SK-N-SH (cell line): ENCODE results near the gene CTNS. TPM values are rescaled to one million over a fixed set of nuclear protein-coding genes. Genes with fewer than 3 reads are reported as not detected.

Experiments
- CTCF ChIA-PET: fragments of 300-600, 350-600 bp; formaldehyde crosslinking; extraction: SDS; loops from one replicate; lab custom pipeline; 2021; lab: Yijun Ruan, JAX
- POLR2A ChIA-PET: fragments of 350-600 bp; sonication (Branson Sonifier 250); formaldehyde crosslinking; extraction: SDS; loops from one replicate; lab custom pipeline; 2020; ENCODE audit warnings: antibody characterized with exemption, inconsistent platforms; lab: Yijun Ruan, JAX
- DNase-seq: peaks from one replicate; pipeline ENCODE4 v3.0.0; 2012
- H2AFZ ChIP-seq: fragments of 200-600 bp; sonication (generic); 2 replicates; pipeline ENCODE4 v1.8.1; 2016; ENCODE audit warnings: antibody characterized with exemption, mild to moderate bottlenecking, low read depth
- H3F3A ChIP-seq: fragments of 200-600 bp; sonication (generic); replicated peaks from 2 replicates; pipeline ENCODE3; 2016; ENCODE audit warnings: antibody characterized with exemption, mild to moderate bottlenecking; ENCODE audit not compliant: insufficient read depth
- H3K27ac ChIP-seq, 2 experiments: fragments of 200-500 bp in 1 of 2; fragments of 200-600 bp in 1 of 2; sonication (Bioruptor generic) in 1 of 2; sonication (generic), shearing (Covaris generic) in 1 of 2; 2 replicates each; pipeline versions ENCODE4 v1.5.1 to v1.6.1; 2014 to 2016; ENCODE audit warnings: low read depth in 2 of 2, inconsistent platforms in 1 of 2, low read length in 1 of 2, mild to moderate bottlenecking in 1 of 2, mixed read lengths in 1 of 2
- H3K27me3 ChIP-seq: fragments of 200-600 bp; sonication (generic), shearing (Covaris generic); 2 replicates; pipeline ENCODE4 v1.6.1; 2016; ENCODE audit warnings: mixed run types; ENCODE audit not compliant: insufficient read depth
- H3K36me3 ChIP-seq, 2 experiments: fragments of 200-500 bp in 1 of 2; fragments of 200-600 bp in 1 of 2; sonication (Bioruptor generic) in 1 of 2; sonication (generic) in 1 of 2; replicated peaks in 1 of 2; 2 replicates each; pipeline versions ENCODE3 to v1.5.1; 2014 to 2016; ENCODE audit warnings: low read length in 1 of 2, mild to moderate bottlenecking in 1 of 2; ENCODE audit not compliant: insufficient read depth in 2 of 2, control insufficient read depth in 1 of 2
- H3K4me1 ChIP-seq, 2 experiments: fragments of 200-500 bp in 1 of 2; fragments of 200-600 bp in 1 of 2; sonication (Bioruptor generic) in 1 of 2; sonication (generic), shearing (Covaris generic) in 1 of 2; 2 replicates each; pipeline versions ENCODE4 v1.5.1 to v1.6.1; 2014 to 2016; ENCODE audit warnings: low read depth in 1 of 2, low read length in 1 of 2, mixed run types in 1 of 2; ENCODE audit not compliant: insufficient read depth in 2 of 2, control insufficient read depth in 1 of 2
- H3K4me2 ChIP-seq: fragments of 200-600 bp; sonication (generic), shearing (Covaris generic); 2 replicates; pipeline ENCODE4 v1.6.1; 2017; ENCODE audit warnings: mixed run types
- H3K4me3 ChIP-seq, 2 experiments: fragments of 200-500 bp in 1 of 2; fragments of 200-600 bp in 1 of 2; sonication (Bioruptor generic) in 1 of 2; sonication (generic), shearing (Covaris generic) in 1 of 2; 2 replicates each; pipeline versions ENCODE4 v1.5.1 to v1.8.1; 2014 to 2016; ENCODE audit warnings: low read depth in 2 of 2, inconsistent platforms in 1 of 2, low read length in 1 of 2, mild to moderate bottlenecking in 1 of 2, mixed read lengths in 1 of 2, moderate library complexity in 1 of 2
- H3K79me2 ChIP-seq: fragments of 200-600 bp; sonication (generic); 2 replicates; pipeline ENCODE4 v1.8.1; 2017; ENCODE audit warnings: mild to moderate bottlenecking; ENCODE audit not compliant: insufficient read depth
- H3K9ac ChIP-seq: fragments of 200-600 bp; sonication (generic); 2 replicates; pipeline ENCODE4 v1.6.1; 2017; ENCODE audit warnings: mixed run types
- H3K9me2 ChIP-seq: fragments of 200-600 bp; sonication (generic); 2 replicates; pipeline ENCODE4 v1.6.1; 2017; ENCODE audit warnings: mixed run types
- H3K9me3 ChIP-seq: fragments of 200-600 bp; sonication (generic); 2 replicates; pipeline ENCODE4 v1.6.1; 2017; ENCODE audit warnings: mixed run types, mild to moderate bottlenecking, moderate library complexity
- H4K20me1 ChIP-seq: fragments of 200-600 bp; sonication (generic); 2 replicates; pipeline ENCODE4 v1.6.1; 2017; ENCODE audit warnings: mild to moderate bottlenecking, mixed run types; ENCODE audit not compliant: insufficient read depth
- EP300 ChIP-seq, 2 experiments: IDR thresholded peaks; 2 replicates each; pipeline versions ENCODE4 v1.4.0 to v1.6.1; 2012; ENCODE audit warnings: borderline replicate concordance in 1 of 2, low read depth in 1 of 2, low read length in 1 of 2
- EZH2phosphoT487 ChIP-seq: fragments of 200-600 bp; sonication (generic); IDR thresholded peaks from 2 replicates; pipeline ENCODE4 v1.6.1; 2017; ENCODE audit warnings: low read depth, mixed run types, mild to moderate bottlenecking, antibody characterized with exemption, moderate library complexity, borderline replicate concordance
- FOXJ3 ChIP-seq: sonication (generic); formaldehyde crosslinking; IDR thresholded peaks from 2 replicates; pipeline ENCODE4 v1.5.1; 2020; ENCODE audit warnings: mild to moderate bottlenecking, missing genetic modification reagents
- GABPA ChIP-seq: IDR thresholded peaks from 2 replicates; pipeline ENCODE4 v1.4.0; 2012; ENCODE audit warnings: low read depth, mild to moderate bottlenecking
- MEF2A ChIP-seq: IDR thresholded peaks from 2 replicates; pipeline ENCODE4 v1.4.0; 2012; ENCODE audit warnings: low read depth, borderline replicate concordance
- MXI1 ChIP-seq: IDR thresholded peaks from 2 replicates; pipeline ENCODE4 v1.6.1; 2012; ENCODE audit warnings: mild to moderate bottlenecking, low read depth, low read length, improper control_type of control experiment
- NFIC ChIP-seq: IDR thresholded peaks from 2 replicates; pipeline ENCODE4 v1.4.0; 2012; ENCODE audit warnings: borderline replicate concordance
- RAD21 ChIP-seq: IDR thresholded peaks from 2 replicates; pipeline ENCODE4 v1.6.1; 2012; ENCODE audit warnings: mild to moderate bottlenecking, low read length
- RCOR1 ChIP-seq: fragments of 150-350 bp; IDR thresholded peaks from 2 replicates; pipeline ENCODE4 v1.6.1; 2017; ENCODE audit warnings: antibody characterized with exemption, low read length
- SMC3 ChIP-seq: IDR thresholded peaks from 2 replicates; pipeline ENCODE4 v1.6.1; 2012; ENCODE audit warnings: low read depth, low read length, improper control_type of control experiment
- WGBS: methylation state at CpG from one replicate; pipeline ENCODE4 v1.1.6; 2017; ENCODE audit warnings: low lambda C conversion rate; 5-methylcytosine and 5-hydroxymethylcytosine counted together
- polyA plus RNA-seq, 3 experiments: library from polyadenylated mRNA; depleted of rRNA; stranded (reverse); fragments of >200 nt; gene quantifications; 2 replicates each; pipeline ENCODE4 v1.2.3, GENCODE V29; 2012
- TF ChIP-seq, protein P1 (sequence below): IDR thresholded peaks from 2 replicates; pipeline ENCODE4 v1.4.0; 2012; ENCODE audit warnings: low read depth, borderline replicate concordance
- TF ChIP-seq, protein P2 (sequence below): IDR thresholded peaks from 2 replicates; pipeline ENCODE4 v1.6.1; 2012; ENCODE audit warnings: mild to moderate bottlenecking, low read depth, low read length, moderate library complexity
- TF ChIP-seq, protein P3 (sequence below): IDR thresholded peaks from 2 replicates; pipeline ENCODE4 v1.4.0; 2012; ENCODE audit warnings: low read depth, borderline replicate concordance

The CTNS gene
- polyA plus RNA-seq, 1 of the 3 experiments (the other 2 are of a cell fraction), result 8.2 TPM

DNA sequence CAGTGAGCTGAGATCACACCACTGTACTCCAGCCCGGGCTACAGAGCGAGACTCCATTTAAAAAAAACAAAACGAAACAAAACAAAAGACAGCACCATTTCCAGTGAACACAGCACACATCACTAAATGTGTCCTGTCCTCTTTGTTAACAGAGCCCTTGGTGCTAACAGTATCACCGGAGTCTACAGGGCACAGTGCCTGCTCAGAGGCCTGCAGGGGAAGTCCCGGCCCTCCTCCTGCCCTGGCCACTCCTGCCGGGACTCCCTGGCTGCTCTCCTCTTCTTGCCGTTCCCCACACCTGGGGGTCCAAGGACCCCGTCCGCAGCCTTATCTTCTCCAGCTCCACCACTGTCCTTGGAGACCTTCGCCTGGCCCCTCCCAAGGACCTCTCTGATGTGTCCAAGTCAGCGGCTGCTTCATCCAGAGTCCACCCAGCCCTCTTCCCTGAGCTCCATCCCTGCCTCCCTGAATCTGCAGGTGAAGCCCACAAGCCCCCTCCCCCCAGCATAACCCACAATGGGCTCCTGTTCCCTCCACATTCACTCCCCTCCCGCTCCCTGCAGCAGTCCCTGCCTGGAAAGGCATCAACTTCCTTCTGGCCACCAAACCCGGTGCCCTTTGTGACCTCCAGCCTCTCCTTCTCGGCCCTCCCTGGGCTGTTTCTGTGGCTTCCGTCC, 35.9 kb upstream of the CTNS start:
- 94% methylated on average over 15 of the region's 15 CpGs for WGBS
- Histone ChIP-seq H3K9ac (no peak overlapping the region), H3K9me2 (no peaks in the 10 kb centered on the region), H3K79me2 (no peaks in the 10 kb centered on the region), H4K20me1 (no peaks in the 10 kb centered on the region), H3K27ac (no peak overlapping the region), H3K4me2 (no peak overlapping the region), H3K9me3 (no peaks in the 10 kb centered on the region), H3F3A (no peaks in the 10 kb centered on the region), H3K36me3 (no peaks in the 10 kb centered on the region), H3K4me3 (no peak overlapping the region), H2AFZ (no peak overlapping the region), H3K27me3 (no peaks in the 10 kb centered on the region), H3K4me1 (peaks cover 0 to 9% of the 10 kb centered on the region in 2 experiments; a peak in 2 of 4 replicates)
- DNase-seq, result no peak
- POLR2A ChIA-PET, result no interaction called here
- TF ChIP-seq, protein P1, sequence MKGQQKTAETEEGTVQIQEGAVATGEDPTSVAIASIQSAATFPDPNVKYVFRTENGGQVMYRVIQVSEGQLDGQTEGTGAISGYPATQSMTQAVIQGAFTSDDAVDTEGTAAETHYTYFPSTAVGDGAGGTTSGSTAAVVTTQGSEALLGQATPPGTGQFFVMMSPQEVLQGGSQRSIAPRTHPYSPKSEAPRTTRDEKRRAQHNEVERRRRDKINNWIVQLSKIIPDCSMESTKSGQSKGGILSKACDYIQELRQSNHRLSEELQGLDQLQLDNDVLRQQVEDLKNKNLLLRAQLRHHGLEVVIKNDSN, result no peak
- TF ChIP-seq MXI1 (no peak), EP300 (IDR thresholded peaks at IDR 0.05; ENCODE audit: borderline replicate concordance in 1 of 2, low read depth in 1 of 2, low read length in 1 of 2) (no peak), NFIC (no peak), MEF2A (no peak), GABPA (no peak), SMC3 (no peak), EZH2phosphoT487 (no peak), RAD21 (no peak), FOXJ3 (CRISPR knock-in tag) (no peak), RCOR1 (no peak)
- TF ChIP-seq, protein P2, sequence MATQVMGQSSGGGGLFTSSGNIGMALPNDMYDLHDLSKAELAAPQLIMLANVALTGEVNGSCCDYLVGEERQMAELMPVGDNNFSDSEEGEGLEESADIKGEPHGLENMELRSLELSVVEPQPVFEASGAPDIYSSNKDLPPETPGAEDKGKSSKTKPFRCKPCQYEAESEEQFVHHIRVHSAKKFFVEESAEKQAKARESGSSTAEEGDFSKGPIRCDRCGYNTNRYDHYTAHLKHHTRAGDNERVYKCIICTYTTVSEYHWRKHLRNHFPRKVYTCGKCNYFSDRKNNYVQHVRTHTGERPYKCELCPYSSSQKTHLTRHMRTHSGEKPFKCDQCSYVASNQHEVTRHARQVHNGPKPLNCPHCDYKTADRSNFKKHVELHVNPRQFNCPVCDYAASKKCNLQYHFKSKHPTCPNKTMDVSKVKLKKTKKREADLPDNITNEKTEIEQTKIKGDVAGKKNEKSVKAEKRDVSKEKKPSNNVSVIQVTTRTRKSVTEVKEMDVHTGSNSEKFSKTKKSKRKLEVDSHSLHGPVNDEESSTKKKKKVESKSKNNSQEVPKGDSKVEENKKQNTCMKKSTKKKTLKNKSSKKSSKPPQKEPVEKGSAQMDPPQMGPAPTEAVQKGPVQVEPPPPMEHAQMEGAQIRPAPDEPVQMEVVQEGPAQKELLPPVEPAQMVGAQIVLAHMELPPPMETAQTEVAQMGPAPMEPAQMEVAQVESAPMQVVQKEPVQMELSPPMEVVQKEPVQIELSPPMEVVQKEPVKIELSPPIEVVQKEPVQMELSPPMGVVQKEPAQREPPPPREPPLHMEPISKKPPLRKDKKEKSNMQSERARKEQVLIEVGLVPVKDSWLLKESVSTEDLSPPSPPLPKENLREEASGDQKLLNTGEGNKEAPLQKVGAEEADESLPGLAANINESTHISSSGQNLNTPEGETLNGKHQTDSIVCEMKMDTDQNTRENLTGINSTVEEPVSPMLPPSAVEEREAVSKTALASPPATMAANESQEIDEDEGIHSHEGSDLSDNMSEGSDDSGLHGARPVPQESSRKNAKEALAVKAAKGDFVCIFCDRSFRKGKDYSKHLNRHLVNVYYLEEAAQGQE, result no peak
- TF ChIP-seq, protein P3, sequence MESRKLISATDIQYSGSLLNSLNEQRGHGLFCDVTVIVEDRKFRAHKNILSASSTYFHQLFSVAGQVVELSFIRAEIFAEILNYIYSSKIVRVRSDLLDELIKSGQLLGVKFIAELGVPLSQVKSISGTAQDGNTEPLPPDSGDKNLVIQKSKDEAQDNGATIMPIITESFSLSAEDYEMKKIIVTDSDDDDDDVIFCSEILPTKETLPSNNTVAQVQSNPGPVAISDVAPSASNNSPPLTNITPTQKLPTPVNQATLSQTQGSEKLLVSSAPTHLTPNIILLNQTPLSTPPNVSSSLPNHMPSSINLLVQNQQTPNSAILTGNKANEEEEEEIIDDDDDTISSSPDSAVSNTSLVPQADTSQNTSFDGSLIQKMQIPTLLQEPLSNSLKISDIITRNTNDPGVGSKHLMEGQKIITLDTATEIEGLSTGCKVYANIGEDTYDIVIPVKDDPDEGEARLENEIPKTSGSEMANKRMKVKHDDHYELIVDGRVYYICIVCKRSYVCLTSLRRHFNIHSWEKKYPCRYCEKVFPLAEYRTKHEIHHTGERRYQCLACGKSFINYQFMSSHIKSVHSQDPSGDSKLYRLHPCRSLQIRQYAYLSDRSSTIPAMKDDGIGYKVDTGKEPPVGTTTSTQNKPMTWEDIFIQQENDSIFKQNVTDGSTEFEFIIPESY, result no peak
- CTCF ChIA-PET, result interaction anchor here (0.6 to 2.6 kb wide), 2 partner anchors 44 to 588 kb away, joined by 3 to 6 read pairs; no protein-coding TSS in a partner anchor
